Measurements from ENCODE around the gene CEACAM19. TPM values are rescaled to one million over a fixed set of nuclear protein-coding genes. Genes with fewer than 3 reads are reported as not detected.

The CEACAM19 gene
- total and polyA plus RNA-seq, 2 of the 13 experiments (the other 11 are each of a cell fraction or from before 2014, with no cell fraction given): 1.3 to 4.0 TPM

DNA sequence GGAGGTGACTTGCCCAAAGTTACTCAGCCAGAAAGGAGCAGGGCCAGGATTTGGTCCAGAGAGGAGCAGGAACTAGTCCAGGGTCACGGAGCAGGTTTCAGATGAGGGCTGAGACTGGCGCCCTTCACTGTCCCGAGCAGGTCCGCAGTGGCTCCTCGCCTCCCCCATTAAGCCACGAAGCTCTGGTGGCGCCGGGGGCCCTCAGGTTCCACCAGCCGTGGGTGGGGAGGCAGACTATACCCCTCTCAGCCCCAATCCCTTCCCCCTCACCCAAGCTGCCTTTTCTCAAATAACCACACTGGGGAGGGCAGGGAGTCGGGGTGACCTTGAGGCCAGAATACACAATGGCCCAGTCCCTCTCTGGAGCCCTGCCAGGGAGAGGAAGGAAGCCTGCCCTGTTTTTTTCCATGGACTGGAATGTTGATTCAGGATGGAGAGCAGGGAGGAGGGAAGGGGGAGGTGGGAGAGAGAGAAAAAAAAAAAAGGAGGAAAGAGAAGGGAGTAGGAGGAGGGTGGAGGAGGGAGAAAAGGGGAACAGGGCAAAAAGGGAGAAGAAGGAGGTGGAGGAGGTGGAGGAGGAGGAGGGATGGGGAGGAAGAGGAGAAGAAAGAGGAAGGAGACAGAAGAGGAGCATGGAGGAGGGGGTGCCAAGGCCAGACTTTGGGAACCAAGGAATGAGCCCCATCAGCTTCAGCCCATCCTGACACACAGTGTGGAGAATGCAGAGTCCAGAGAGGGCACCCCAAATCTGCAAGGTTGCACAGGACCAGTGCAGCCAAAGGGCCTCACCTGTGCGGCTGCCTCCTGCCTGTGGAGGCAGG, 47.4 kb downstream of the CEACAM19 start (continued):
- TF ChIP-seq SOX6 (IDR thresholded peaks at IDR 0.05): no peak
- peak; percentile 96 for TF ChIP-seq SOX6 (CRISPR knock-in tag; IDR thresholded peaks at IDR 0.05)
- TF ChIP-seq IRF2 (CRISPR knock-in tag; IDR thresholded peaks at IDR 0.05): peak; percentile 23; the same call in 1 of the 2 replicates
- TF ChIP-seq PLRG1 (conservative IDR thresholded peaks at IDR 0.05): no peak
- peak; percentile 95 for TF ChIP-seq SALL1 (CRISPR knock-in tag; IDR thresholded peaks at IDR 0.05)
- no peak for TF ChIP-seq ZBTB8A (CRISPR knock-in tag; IDR thresholded peaks at IDR 0.05; ENCODE audit: borderline replicate concordance, low read depth)
- no peak for TF ChIP-seq SOX13 (IDR thresholded peaks at IDR 0.05)
- peak in 1 of 2 experiments; percentile 89; a peak in 2 of 4 replicates for TF ChIP-seq SOX13 (CRISPR knock-in tag; conservative IDR thresholded peaks at IDR 0.05 in 1 of 2, IDR thresholded peaks at IDR 0.05 in 1 of 2)
- no peak; the same call in 1 of the 2 replicates for TF ChIP-seq ZKSCAN8 (CRISPR knock-in tag; IDR thresholded peaks at IDR 0.05; ENCODE audit: borderline replicate concordance)
- peak; percentile 83 for TF ChIP-seq RXRB (CRISPR knock-in tag; IDR thresholded peaks at IDR 0.05; ENCODE audit: borderline replicate concordance)
- TF ChIP-seq, protein P1, sequence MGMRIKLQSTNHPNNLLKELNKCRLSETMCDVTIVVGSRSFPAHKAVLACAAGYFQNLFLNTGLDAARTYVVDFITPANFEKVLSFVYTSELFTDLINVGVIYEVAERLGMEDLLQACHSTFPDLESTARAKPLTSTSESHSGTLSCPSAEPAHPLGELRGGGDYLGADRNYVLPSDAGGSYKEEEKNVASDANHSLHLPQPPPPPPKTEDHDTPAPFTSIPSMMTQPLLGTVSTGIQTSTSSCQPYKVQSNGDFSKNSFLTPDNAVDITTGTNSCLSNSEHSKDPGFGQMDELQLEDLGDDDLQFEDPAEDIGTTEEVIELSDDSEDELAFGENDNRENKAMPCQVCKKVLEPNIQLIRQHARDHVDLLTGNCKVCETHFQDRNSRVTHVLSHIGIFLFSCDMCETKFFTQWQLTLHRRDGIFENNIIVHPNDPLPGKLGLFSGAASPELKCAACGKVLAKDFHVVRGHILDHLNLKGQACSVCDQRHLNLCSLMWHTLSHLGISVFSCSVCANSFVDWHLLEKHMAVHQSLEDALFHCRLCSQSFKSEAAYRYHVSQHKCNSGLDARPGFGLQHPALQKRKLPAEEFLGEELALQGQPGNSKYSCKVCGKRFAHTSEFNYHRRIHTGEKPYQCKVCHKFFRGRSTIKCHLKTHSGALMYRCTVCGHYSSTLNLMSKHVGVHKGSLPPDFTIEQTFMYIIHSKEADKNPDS (CRISPR knock-in tag; IDR thresholded peaks at IDR 0.05): no peak
- no peak for TF ChIP-seq GPN1 (CRISPR knock-in tag; IDR thresholded peaks at IDR 0.05; ENCODE audit: borderline replicate concordance)
- no peak for TF ChIP-seq ZNF441 (CRISPR knock-in tag; IDR thresholded peaks at IDR 0.05; ENCODE audit: borderline replicate concordance)
- TF ChIP-seq SP5 (CRISPR knock-in tag; IDR thresholded peaks at IDR 0.05; ENCODE audit: borderline replicate concordance, low read depth): peak; percentile 72
- TF ChIP-seq ZNF253 (CRISPR knock-in tag; IDR thresholded peaks at IDR 0.05; ENCODE audit: borderline replicate concordance): no peak
- no peak for TF ChIP-seq MYNN (CRISPR knock-in tag; IDR thresholded peaks at IDR 0.05; ENCODE audit: low read depth)
- peak; percentile 65; the same call in 1 of the 2 replicates for TF ChIP-seq FOXO1 (CRISPR knock-in tag; IDR thresholded peaks at IDR 0.05)
- TF ChIP-seq NCOR1 (IDR thresholded peaks at IDR 0.05; ENCODE audit: borderline replicate concordance, low read length): peak; percentile 68; the same call in 1 of the 2 replicates
- no peak for TF ChIP-seq NR1H2 (CRISPR knock-in tag; IDR thresholded peaks at IDR 0.05; ENCODE audit: borderline replicate concordance, low read depth)
- TF ChIP-seq, protein P2, sequence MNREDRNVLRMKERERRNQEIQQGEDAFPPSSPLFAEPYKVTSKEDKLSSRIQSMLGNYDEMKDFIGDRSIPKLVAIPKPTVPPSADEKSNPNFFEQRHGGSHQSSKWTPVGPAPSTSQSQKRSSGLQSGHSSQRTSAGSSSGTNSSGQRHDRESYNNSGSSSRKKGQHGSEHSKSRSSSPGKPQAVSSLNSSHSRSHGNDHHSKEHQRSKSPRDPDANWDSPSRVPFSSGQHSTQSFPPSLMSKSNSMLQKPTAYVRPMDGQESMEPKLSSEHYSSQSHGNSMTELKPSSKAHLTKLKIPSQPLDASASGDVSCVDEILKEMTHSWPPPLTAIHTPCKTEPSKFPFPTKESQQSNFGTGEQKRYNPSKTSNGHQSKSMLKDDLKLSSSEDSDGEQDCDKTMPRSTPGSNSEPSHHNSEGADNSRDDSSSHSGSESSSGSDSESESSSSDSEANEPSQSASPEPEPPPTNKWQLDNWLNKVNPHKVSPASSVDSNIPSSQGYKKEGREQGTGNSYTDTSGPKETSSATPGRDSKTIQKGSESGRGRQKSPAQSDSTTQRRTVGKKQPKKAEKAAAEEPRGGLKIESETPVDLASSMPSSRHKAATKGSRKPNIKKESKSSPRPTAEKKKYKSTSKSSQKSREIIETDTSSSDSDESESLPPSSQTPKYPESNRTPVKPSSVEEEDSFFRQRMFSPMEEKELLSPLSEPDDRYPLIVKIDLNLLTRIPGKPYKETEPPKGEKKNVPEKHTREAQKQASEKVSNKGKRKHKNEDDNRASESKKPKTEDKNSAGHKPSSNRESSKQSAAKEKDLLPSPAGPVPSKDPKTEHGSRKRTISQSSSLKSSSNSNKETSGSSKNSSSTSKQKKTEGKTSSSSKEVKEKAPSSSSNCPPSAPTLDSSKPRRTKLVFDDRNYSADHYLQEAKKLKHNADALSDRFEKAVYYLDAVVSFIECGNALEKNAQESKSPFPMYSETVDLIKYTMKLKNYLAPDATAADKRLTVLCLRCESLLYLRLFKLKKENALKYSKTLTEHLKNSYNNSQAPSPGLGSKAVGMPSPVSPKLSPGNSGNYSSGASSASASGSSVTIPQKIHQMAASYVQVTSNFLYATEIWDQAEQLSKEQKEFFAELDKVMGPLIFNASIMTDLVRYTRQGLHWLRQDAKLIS (CRISPR knock-in tag; IDR thresholded peaks at IDR 0.05): no peak
- no peak for TF ChIP-seq NKX3-1 (CRISPR knock-in tag; IDR thresholded peaks at IDR 0.05)
- TF ChIP-seq RFXANK (CRISPR knock-in tag; IDR thresholded peaks at IDR 0.05): no peak
- TF ChIP-seq MAZ (IDR thresholded peaks at IDR 0.05; ENCODE audit: borderline replicate concordance, low read depth, low read length): peak; percentile 96
- peak; percentile 83 for TF ChIP-seq MAZ (CRISPR knock-in tag; IDR thresholded peaks at IDR 0.05; ENCODE audit: low read depth)
- TF ChIP-seq ARHGAP35 (CRISPR knock-in tag; IDR thresholded peaks at IDR 0.05; ENCODE audit: borderline replicate concordance): no peak; the same call in 1 of the 2 replicates
- no peak for TF ChIP-seq SATB2 (CRISPR knock-in tag; IDR thresholded peaks at IDR 0.05)
